GM21367 (cell line): Measurements from ENCODE around the gene MAN2C1.
"Not testable (repeated sequence)": the region's sequence is repeated elsewhere in the genome, so short reads cannot be mapped to it uniquely, and the experiment has no call there.

Experiments used
- ATAC-seq: cut with Tn5 transposase; IDR thresholded peaks from one replicate; pipeline ENCODE4 v1.9.1; 2021; ENCODE audit not compliant: unreplicated experiment

MAN2C1 gene

GRCh38 chr15:75367913-75368688 lies at the start of gene MAN2C1:
Gene MAN2C1, minus strand, starts transcription at chr15:75368607. Its CDS starts 24 bp downstream, at chr15:75368583.
- peak; percentile 74 for ATAC-seq

GRCh38 chr15:75416584-75416983 lies 48.2 kb upstream of the MAN2C1 start:
- no peak for ATAC-seq

- ATAC-seq, result no peak
Observed at GRCh38 chr15:75410196-75410595, 41.8 kb upstream of the MAN2C1 start.

GRCh38 chr15:75407083-75407482 lies 38.7 kb upstream of the MAN2C1 start:
- no peak for ATAC-seq

GRCh38 chr15:75403892-75404291 lies 35.5 kb upstream of the MAN2C1 start:
- ATAC-seq, result no peak

- no peak for ATAC-seq
Observed at GRCh38 chr15:75397494-75397893, 29.1 kb upstream of the MAN2C1 start.

- ATAC-seq, result no peak
Observed at GRCh38 chr15:75389791-75390382, 21.5 kb upstream of the MAN2C1 start.

- not testable (repeated sequence) for ATAC-seq
Observed at GRCh38 chr15:75383986-75384385, 15.6 kb upstream of the MAN2C1 start.

- ATAC-seq, result no peak
Observed at GRCh38 chr15:75380773-75381172, 12.4 kb upstream of the MAN2C1 start.

GRCh38 chr15:75371901-75372688 lies 3.7 kb upstream of the MAN2C1 start:
- no peak for ATAC-seq

- ATAC-seq, result no peak
Observed at GRCh38 chr15:75371486-75371885, 3.1 kb upstream of the MAN2C1 start.

GRCh38 chr15:75369897-75370581 lies 1.6 kb upstream of the MAN2C1 start:
- ATAC-seq, result no peak

- no peak for ATAC-seq
Observed at GRCh38 chr15:75368689-75369239, 357 bp upstream of the MAN2C1 start.

- no peak for ATAC-seq
Observed at GRCh38 chr15:75367406-75367912, 948 bp downstream of the MAN2C1 start.

GRCh38 chr15:75367006-75367405 lies 1.4 kb downstream of the MAN2C1 start:
- ATAC-seq, result no peak

- ATAC-seq, result no peak
Observed at GRCh38 chr15:75366163-75366562, 2.2 kb downstream of the MAN2C1 start.

- no peak for ATAC-seq
Observed at GRCh38 chr15:75364881-75365280, 3.5 kb downstream of the MAN2C1 start.

GRCh38 chr15:75363786-75364185 lies 4.6 kb downstream of the MAN2C1 start:
- no peak for ATAC-seq

GRCh38 chr15:75362642-75363249 lies 5.7 kb downstream of the MAN2C1 start:
- ATAC-seq, result no peak

- ATAC-seq, result no peak
Observed at GRCh38 chr15:75361989-75362641, 6.3 kb downstream of the MAN2C1 start.
